Fibroblast of mammary gland (primary cell): Measurements from ENCODE around the gene SRRM2.

Experiments
- DNase-seq: peaks from one replicate; pipeline ENCODE4 v3.0.0-alpha.2; 2010; ENCODE audit warnings: low read depth
- H3K4me3 ChIP-seq: 2 replicates; pipeline ENCODE4 v1.5.1; 2011; ENCODE audit warnings: low read depth, mild to moderate bottlenecking, low read length, moderate library complexity; ENCODE audit not compliant: control insufficient read depth
- CTCF ChIP-seq: conservative IDR thresholded peaks from 2 replicates; pipeline ENCODE4 v1.5.1; 2011; ENCODE audit warnings: low read depth, low read length, inconsistent platforms; ENCODE audit not compliant: control insufficient read depth, insufficient read depth

The SRRM2 gene

GRCh38 chr16:2745961-2746360 is 6.5 kb upstream of the SRRM2 start:
- DNase-seq: no peak
- TF ChIP-seq CTCF: no peak
- H3K4me3 ChIP-seq: no peak overlapping the region

GRCh38 chr16:2748757-2749455 is 3.5 kb upstream of the SRRM2 start:
- no peak for TF ChIP-seq CTCF
- no peak for DNase-seq
- H3K4me3 ChIP-seq: no peak overlapping the region

- no peak for TF ChIP-seq CTCF
- DNase-seq: no peak
- H3K4me3 ChIP-seq: no peak overlapping the region
These were observed 3.0 kb upstream of the SRRM2 start for GRCh38 chr16:2749476-2749875.

GRCh38 chr16:2749936-2750335 is 2.5 kb upstream of the SRRM2 start:
- no peak overlapping the region for H3K4me3 ChIP-seq
- no peak for DNase-seq
- TF ChIP-seq CTCF: no peak

GRCh38 chr16:2751577-2752034 is 832 bp upstream of the SRRM2 start:
- no peak for TF ChIP-seq CTCF
- peak; percentile 33 for DNase-seq
- peak overlapping the region; percentile 95 for H3K4me3 ChIP-seq

- TF ChIP-seq CTCF: no peak
- H3K4me3 ChIP-seq: peak overlapping the region; percentile 95
- DNase-seq: peak; percentile 79
These were observed 653 bp downstream of the SRRM2 start for GRCh38 chr16:2752850-2753732.
